Measurements from ENCODE around the gene TYMP. TPM values are rescaled to one million over a fixed set of nuclear protein-coding genes. Genes with fewer than 3 reads are reported as not detected.

The TYMP gene
- total RNA-seq, 2 experiments from 2014 or later: 86.3 to 94.5 TPM

DNA sequence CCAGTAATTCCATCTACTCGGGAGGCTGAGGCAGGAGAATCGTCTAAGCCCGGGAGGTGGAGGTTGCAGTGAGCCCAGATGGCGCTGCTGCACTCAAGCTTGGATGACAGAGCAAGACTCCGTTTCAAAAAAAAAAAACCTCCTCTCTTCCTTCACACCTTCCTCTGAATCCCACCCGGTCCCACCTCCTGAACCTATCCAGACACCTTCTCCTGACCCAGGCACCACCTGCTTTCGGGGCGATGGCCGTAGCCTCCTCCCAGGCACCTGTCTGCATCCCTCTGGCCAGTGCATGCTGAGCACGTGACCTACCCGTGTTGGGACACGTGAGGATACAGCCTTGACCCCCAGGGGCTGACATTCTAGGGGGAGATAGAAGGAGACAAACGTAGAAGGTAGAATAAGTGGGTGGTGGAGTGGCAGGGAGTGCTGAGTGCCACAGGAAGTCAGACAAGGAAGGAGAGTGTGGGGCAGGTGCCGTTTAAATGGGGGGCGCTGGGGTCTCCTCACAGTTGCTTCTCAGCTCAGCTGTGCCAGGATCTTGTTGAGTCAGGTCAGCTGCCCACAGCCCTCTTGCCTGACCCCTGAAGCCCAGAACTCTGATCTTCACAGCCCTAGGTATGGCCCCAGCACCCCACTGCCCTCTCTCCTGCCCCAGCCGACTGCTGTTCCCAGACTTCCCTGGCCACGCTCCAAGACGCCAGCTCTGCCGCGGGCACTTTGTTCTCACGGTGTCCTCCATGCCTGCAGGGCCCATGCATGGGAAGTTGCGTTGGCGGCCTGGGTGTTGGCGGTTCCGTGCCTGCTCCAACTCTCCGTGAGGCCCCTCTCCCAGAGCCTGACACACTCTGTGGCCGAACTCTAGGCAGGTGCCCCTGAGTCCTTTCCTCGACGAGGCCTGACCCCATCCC lies 44.3 kb downstream of the TYMP start:
- no peak overlapping the region for H3K4me3 Mint-ChIP-seq
- H3K4me1 Mint-ChIP-seq: peaks cover 5% of the 10 kb centered on the region
- no peak for ATAC-seq (ENCODE audit: low read depth)
- no peak overlapping the region for H3K27ac Mint-ChIP-seq
- H3K27me3 Mint-ChIP-seq: peaks cover 3% of the 10 kb centered on the region
- no peaks in the 10 kb centered on the region for H3K9me3 Mint-ChIP-seq
- DNase-seq: no peak
- POLR2A ChIA-PET: interaction anchor here (0.9 to 1.0 kb wide), 2 partner anchors 15 to 29 kb away, joined by 3 read pairs; no protein-coding TSS in a partner anchor
- no peaks in the 10 kb centered on the region for H3K36me3 Mint-ChIP-seq

DNA sequence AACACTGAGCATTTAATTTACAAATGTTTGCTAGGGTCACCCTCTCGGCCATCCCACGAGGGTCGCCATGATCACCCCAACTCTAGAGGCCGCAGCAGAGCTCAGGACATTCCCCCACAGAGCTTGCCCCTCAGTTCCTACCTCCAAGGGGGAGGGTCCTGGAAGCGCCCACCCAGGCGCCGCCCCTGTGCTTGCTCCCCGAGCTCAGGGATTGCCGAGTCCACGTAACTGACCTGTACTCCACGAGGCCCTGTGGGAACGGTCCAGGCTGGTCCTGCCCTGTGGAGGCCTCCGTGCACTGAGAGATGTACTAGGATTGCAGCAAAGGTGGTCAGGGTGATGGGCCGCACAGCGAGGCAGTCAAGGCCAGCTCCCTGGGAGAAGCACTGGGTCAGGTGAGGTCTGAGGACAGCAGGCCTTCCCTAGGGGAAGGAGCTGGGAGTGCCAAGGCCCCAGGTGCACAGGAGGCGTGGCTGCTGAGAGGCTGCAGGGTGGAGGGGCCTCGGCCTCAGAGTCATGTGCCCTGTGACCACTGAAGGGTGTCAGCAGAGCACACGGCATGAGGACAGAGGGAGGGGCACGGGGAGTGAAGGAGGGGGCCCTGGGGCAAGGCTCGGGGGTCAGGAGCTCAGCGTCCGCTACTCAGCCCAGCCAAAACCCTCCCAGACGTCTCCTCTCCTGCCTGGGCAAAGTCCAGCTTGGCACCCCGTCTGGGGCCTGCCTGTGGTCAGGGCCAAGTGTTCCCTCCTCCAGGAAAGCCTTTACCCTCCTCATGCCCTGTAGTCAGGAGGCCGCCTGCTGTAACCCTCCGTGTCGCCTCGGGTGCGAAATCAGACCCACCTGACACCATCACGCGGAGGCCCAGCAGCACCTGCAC lies 45.6 kb downstream of the TYMP start:
- Mint-ChIP-seq H3K27me3 (peaks cover 11% of the 10 kb centered on the region), H3K36me3 (no peaks in the 10 kb centered on the region), H3K27ac (no peak overlapping the region), H3K4me3 (no peak overlapping the region), H3K4me1 (peaks cover 6% of the 10 kb centered on the region), H3K9me3 (no peaks in the 10 kb centered on the region)
- POLR2A ChIA-PET: interaction anchor here (1.0 to 1.3 kb wide), 2 partner anchors 14 to 28 kb away, joined by 3 to 6 read pairs; no protein-coding TSS in a partner anchor
- DNase-seq: no peak
- no peak for ATAC-seq (ENCODE audit: low read depth)

DNA sequence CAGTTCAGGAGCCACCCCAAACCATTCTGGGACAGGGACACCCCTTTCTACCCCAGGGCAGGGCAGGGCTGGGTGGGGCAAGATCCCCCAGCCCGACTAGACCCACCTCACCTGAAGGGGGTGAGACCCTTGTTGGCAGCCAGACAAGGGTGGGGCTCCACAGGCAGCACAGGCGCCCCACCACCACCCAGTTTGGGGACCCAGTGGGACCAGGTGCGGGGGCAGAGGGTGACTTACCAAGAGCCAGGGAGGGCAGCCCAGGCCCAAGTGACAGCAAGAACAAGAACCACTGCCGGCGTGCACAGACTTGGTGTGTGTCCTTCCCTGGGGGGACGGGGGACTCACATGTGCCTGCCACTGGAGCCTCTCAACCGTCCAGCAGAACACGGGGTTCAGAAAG lies 46.3 kb downstream of the TYMP start:
- no peak overlapping the region for H3K27ac Mint-ChIP-seq
- no peaks in the 10 kb centered on the region for H3K9me3 Mint-ChIP-seq
- H3K27me3 Mint-ChIP-seq: peaks cover 13% of the 10 kb centered on the region
- ATAC-seq (ENCODE audit: low read depth) (no peak), DNase-seq (no peak)
- no peak overlapping the region for H3K4me3 Mint-ChIP-seq
- no peaks in the 10 kb centered on the region for H3K36me3 Mint-ChIP-seq
- peaks cover 6% of the 10 kb centered on the region for H3K4me1 Mint-ChIP-seq
- POLR2A ChIA-PET: interaction anchor here (1.0 to 1.3 kb wide), 2 partner anchors 14 to 24 kb away, joined by 3 to 6 read pairs; partner anchors contain the start of genes LMF2 and NCAPH2

DNA sequence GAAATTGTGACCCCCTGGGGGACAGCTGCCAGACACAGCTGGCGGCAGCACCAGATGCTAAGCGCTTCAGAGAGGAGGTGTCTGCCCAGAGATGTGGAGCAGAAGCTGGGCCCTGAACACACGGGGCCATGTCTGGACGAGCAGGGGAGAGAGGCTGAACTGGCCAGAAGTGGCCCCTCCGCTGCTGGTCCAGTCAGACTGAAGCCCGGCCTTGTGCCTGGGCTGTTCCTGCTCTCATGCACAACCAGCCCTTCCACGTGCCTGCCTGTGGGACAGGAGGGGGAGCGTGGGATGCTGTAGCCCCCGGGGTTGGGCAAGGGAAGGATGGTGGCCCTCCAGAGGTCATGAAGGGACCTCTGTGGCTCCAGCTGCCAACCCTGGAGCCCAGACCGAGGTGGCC lies 46.7 kb downstream of the TYMP start:
- POLR2A ChIA-PET: interaction anchor here (1.0 to 1.3 kb wide), 2 partner anchors 13 to 25 kb away, joined by 3 to 6 read pairs; partner anchors contain the start of genes LMF2 and NCAPH2
- peaks cover 7% of the 10 kb centered on the region for H3K4me1 Mint-ChIP-seq
- no peaks in the 10 kb centered on the region for H3K36me3 Mint-ChIP-seq
- H3K27ac Mint-ChIP-seq: no peak overlapping the region
- ATAC-seq (ENCODE audit: low read depth) (no peak), DNase-seq (no peak)
- H3K27me3 Mint-ChIP-seq: peaks cover 13% of the 10 kb centered on the region
- no peak overlapping the region for H3K4me3 Mint-ChIP-seq
- no peaks in the 10 kb centered on the region for H3K9me3 Mint-ChIP-seq

DNA sequence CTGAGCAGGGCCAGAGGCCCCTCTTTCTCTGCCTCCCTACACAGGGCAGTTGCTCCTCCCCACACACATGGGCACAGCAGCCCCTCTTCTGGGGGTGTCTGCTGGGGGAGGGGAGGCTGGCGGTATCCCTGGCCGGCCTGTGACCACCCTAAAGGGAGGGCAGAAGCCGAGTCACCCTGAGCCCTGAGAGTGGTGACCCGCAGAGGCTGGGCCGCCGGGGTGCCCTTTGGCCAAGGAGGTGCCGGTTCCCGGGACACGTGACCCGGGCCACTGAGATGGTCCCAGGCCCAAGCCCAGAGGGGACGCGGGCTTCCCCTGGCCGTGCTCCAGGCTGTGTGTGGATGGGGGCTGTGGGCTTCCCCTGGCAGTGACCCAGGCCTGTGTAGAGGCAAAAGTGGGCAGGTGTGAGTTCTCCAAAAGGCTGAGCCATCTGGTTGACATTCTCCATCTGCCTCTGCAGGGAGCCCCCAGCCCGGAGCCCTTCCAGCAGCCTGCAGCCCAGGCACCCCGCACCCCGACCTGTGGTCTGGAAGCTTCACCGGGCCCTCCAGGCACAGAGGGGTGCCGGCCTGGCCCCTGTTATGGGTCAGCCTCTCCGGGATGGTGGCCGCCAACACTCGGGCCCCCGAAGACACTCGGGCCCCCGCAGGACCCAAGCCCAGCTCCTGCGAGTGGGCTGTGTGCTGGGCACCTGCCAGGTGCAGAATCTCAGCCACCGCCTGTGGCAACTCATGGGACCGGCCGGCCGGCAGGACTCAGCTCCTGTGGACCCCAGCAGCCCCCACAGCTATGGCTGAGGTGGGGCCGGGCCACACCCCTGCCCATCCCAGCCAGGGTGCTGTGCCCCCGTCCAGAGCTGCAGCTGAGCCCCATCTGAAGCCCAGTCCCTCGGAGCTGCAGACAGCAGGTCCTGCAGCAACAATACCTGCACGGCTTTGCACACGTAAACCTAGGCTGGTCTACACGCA lies 47.4 kb downstream of the TYMP start:
- ATAC-seq (ENCODE audit: low read depth) (no peak), DNase-seq (no peak)
- no peaks in the 10 kb centered on the region for H3K36me3 Mint-ChIP-seq
- peak overlapping the region; percentile 83 for H3K4me3 Mint-ChIP-seq
- peaks cover 7% of the 10 kb centered on the region for H3K4me1 Mint-ChIP-seq
- no peaks in the 10 kb centered on the region for H3K9me3 Mint-ChIP-seq
- peaks cover 13% of the 10 kb centered on the region for H3K27me3 Mint-ChIP-seq
- peak overlapping the region; percentile 69 for H3K27ac Mint-ChIP-seq
- POLR2A ChIA-PET: interaction anchor here (0.7 to 3.2 kb wide), 5 partner anchors 9 to 43 kb away, joined by 3 to 10 read pairs (median 3); partner anchors contain the start of genes LMF2, NCAPH2 and SCO2

DNA sequence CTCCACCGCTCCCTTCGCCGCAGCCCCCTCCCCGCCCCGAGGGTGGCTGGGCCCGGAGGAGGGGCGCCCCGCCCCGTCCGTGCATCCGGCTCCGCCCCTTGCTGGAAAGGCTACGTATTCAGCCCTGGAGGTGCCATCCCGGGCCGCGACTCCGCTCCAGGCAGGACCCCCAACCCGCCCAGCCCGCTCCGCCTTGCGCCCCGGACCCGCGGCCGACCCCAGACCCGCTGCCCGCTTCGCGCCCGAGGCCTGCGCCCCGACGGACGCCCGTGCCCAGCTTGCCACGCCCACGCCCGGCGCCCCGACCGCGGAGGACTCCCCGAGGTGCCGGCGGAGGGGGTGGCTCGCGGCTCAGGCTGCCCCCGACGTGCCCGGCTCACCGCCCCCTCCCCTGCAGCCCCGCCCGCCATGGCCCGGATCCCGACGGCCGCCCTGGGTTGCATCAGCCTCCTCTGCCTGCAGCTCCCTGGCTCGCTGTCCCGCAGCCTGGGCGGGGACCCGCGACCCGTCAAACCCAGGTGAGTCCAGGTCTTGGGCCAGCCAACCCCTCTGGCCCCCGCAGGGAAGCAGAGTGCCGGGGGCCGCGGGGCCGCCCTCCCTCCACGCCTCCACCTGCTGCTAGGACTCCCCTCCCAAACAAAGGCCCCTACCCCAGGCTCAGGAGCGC lies 48.2 kb downstream of the TYMP start, which contains the start of gene ADM2:
ADM2 (plus strand) TSS at position 104 of the 667 bp plus-strand sequence; CDS start at position 409, 305 bp downstream.
- ATAC-seq (ENCODE audit: low read depth) (peak; percentile 82), DNase-seq (peak; percentile 82)
- Mint-ChIP-seq H3K27ac (peak within 1 kb of the TSS; percentile 69), H3K9me3 (no peaks in the 10 kb centered on the region), H3K36me3 (no peaks in the 10 kb centered on the region), H3K4me3 (peak within 1 kb of the TSS; percentile 83), H3K4me1 (peaks cover 11% of the 10 kb centered on the region), H3K27me3 (peaks cover 16% of the 10 kb centered on the region)
- POLR2A ChIA-PET: interaction anchor here (0.6 to 3.2 kb wide), 6 partner anchors 8 to 167 kb away, joined by 3 to 10 read pairs (median 4); partner anchors contain the start of genes LMF2, NCAPH2 and SCO2

DNA sequence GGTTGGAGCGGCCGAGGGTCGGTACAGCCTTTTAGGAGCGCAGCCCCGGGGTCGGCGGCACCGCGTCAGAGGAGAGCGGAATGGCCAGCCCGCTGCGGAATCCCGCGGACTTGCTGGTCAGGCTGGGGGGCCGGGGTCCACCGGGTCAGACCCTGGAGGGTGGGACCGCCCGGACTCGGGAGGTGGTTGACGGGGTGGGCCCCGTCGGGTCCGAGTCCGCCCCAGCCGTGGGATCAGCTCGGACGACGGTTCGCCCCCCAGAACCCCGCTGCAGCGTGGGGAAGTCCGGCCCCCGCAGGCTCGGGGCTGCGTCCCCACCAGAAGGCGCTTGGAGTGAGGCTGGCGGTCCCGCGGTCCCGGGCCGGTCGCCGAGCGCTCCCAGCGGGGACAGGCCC lies 48.8 kb downstream of the TYMP start:
- no peaks in the 10 kb centered on the region for H3K36me3 Mint-ChIP-seq
- peak overlapping the region; percentile 63 for H3K4me3 Mint-ChIP-seq
- H3K9me3 Mint-ChIP-seq: no peaks in the 10 kb centered on the region
- H3K4me1 Mint-ChIP-seq: peaks cover 11% of the 10 kb centered on the region
- POLR2A ChIA-PET: interaction anchor here (0.6 to 3.2 kb wide), 7 partner anchors 7 to 374 kb away, joined by 3 to 10 read pairs (median 4); partner anchors contain the start of genes LMF2, NCAPH2 and SCO2
- ATAC-seq (ENCODE audit: low read depth) (no peak), DNase-seq (no peak)
- peaks cover 16% of the 10 kb centered on the region for H3K27me3 Mint-ChIP-seq
- no peak overlapping the region for H3K27ac Mint-ChIP-seq

DNA sequence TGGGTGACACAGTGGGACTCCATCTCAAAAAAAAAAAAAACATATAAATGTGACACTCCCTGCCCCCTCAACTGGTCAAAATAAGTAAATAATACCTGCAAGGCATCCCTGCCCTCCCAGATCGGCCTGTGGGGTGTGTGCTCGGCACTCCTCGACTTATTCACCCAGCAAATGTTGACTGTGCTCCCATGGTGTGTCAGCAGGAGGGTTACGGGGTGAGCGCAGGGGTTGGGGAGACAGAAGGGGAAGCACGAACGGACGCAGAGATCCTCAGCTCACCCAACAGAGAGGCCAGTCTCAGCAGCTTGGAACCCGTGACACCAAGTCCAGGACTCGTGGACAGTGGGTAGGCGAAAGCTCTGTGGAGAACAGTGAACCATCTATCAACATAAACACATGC lies 50.1 kb downstream of the TYMP start:
- peaks cover 12% of the 10 kb centered on the region for H3K4me1 Mint-ChIP-seq
- H3K27ac Mint-ChIP-seq: peak overlapping the region; percentile 56
- peaks cover 16% of the 10 kb centered on the region for H3K27me3 Mint-ChIP-seq
- no peak for DNase-seq
- POLR2A ChIA-PET: interaction anchor here (3.2 kb wide), 1 partner anchor 9 kb away, joined by 10 read pairs; no protein-coding TSS in a partner anchor
- no peaks in the 10 kb centered on the region for H3K36me3 Mint-ChIP-seq
- no peak for ATAC-seq (ENCODE audit: low read depth)
- peak overlapping the region; percentile 59 for H3K4me3 Mint-ChIP-seq
- H3K9me3 Mint-ChIP-seq: no peaks in the 10 kb centered on the region

DNA sequence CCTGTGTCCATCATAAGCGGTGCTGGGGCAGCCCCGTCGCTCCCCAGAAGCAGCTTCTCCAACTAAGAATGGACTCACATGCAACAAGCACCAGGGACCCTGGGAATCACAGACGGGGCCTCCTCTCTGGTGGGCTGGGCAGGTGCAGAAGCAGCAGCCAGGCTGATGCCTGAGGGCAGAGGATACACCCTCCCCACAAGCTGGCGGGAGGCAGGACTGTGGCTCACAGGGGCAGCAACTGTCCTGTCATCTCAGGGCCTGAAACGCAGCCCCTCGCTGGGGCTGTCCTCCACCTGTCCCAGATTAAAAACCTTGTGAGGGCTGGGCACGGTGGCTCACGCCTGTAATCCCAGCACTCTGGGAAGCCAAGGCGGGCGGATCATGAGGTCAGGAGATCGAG lies 51.9 kb downstream of the TYMP start:
- Mint-ChIP-seq H3K4me3 (no peak overlapping the region), H3K27ac (no peak overlapping the region), H3K27me3 (peaks cover 16% of the 10 kb centered on the region), H3K9me3 (no peaks in the 10 kb centered on the region), H3K36me3 (peaks cover 5% of the 10 kb centered on the region), H3K4me1 (peaks cover 21% of the 10 kb centered on the region)
- ATAC-seq (ENCODE audit: low read depth) (no peak), DNase-seq (no peak)
- POLR2A ChIA-PET: interaction anchor here (0.9 kb wide), 1 partner anchor 48 kb away, joined by 3 read pairs; no protein-coding TSS in a partner anchor

DNA sequence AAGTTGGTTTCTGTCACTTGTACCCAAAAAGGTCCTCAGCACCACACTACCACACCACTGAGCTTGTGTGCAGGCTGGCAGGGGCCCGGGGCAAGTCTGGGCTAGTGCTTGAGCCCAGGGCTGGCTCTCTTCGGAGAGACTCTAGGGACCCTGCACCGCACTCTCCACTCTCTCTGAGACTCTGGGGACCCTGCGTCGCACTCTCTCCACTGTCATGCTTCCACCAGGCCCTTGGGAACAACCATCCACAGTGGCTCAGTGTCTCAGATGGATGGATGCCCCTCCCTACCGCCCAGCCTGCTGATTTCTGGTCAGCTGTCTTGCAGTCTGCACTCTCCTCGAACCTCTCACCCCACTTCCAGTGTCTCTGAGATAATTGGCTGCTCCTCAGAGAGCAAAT lies 52.9 kb downstream of the TYMP start:
- Mint-ChIP-seq H3K4me1 (peaks cover 28% of the 10 kb centered on the region), H3K9me3 (no peaks in the 10 kb centered on the region), H3K36me3 (peaks cover 6% of the 10 kb centered on the region), H3K27me3 (peaks cover 16% of the 10 kb centered on the region), H3K4me3 (no peak overlapping the region), H3K27ac (peak overlapping the region; percentile 60)
- DNase-seq (no peak), ATAC-seq (ENCODE audit: low read depth) (no peak)
- POLR2A ChIA-PET: interaction anchor here (0.7 kb wide), 1 partner anchor 49 kb away, joined by 3 read pairs; no protein-coding TSS in a partner anchor
